GM19463 (cell line): Measurements from ENCODE around the gene MRNIP.

ENCODE experiments used
- ATAC-seq: cut with Tn5 transposase; IDR thresholded peaks from one replicate; pipeline ENCODE4 v1.9.1; 2021; ENCODE audit warnings: mild to moderate bottlenecking, moderate library complexity; ENCODE audit not compliant: unreplicated experiment

Gene MRNIP

DNA sequence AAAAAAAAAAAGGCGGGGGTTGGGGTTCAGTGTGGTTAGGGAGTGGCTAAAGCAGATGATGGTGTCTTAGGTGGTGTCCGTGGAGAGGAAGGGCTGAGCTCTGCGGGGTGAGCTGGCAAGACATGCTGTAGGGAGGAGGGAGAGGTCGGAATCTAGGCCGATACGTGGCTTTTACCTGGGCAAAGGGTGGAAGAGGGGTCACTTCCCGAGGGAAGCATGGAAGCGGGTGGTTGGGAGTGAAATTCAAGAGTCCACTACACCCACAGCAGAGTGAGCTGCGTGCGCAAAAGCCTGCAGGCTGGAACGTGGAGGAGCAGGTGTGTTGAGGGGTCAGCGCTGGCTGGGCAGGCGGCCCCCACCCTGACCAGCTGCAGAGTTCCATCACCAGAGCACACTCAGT lies 31.3 kb upstream of the MRNIP start:
- ATAC-seq = no peak

GRCh38 chr5:179887802-179888201 lies 29.2 kb upstream of the MRNIP start:
- no peak for ATAC-seq

DNA sequence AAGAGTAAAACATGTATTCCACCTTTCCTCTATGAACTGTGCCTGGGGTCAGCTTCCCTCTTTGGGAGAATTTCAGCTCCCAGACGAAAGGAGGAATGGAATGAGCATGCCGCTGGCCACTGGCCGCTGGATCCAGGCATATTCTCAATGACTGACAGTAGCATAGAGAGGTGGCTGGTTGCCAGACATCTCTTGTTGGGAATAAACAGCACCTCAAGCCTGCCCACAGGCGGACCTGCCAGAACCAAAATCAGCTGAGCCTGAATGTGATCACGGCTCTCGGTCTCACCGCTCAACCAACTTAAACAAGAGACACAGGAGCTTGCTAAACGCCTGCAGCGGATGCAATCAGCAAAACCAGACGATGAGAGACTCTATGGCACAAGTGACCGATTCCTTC lies 28.5 kb upstream of the MRNIP start:
- no peak for ATAC-seq

GRCh38 chr5:179886190-179886911 lies 27.7 kb upstream of the MRNIP start:
- no peak for ATAC-seq

DNA sequence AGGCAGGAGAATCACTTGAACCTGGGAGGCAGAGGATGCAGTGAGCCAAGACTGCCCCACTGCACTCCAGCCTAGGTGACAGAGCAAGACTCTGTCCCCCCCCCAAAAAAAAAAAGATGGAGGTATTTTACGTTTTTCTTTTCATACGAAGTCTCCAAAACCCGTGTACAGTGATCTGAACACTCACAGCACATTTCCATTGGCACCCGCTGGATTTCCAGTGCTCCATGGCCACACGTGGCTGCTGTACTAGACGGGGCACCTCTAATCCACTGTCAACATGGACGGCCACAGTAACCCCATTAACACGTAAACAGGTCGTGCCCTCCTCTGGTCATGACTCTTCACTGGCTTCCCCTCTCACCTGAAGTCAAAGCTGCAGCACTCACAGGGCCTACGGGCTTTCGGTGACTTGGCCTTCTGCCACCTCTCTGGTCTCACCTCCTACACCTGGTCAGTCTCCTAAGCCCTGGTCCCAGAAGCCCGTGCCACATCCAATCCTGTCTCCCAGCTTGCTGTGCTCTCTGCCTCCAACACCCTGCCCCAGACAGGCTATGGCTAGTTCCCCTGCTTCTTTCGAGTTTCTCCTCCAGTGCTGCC lies 27.0 kb upstream of the MRNIP start:
- ATAC-seq = no peak

DNA sequence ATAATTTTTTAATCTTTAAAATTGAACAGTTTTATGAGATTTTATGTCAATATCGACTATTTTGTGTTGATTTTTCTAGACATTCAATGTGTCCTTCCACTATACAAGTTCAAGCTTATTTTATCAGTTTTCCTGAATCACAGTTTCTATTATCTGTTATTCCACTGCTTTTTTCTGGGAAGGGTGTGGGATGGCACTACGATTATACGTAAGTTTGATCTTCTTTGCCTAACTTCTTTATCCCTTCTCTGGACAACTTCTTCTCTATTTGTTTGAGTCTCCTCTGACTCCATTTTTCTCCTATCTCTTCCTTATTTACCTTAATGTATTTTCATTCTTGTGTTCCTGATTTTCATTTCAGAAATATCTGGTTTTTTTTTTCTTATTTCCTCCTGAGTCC lies 24.5 kb upstream of the MRNIP start:
- ATAC-seq = no peak

DNA sequence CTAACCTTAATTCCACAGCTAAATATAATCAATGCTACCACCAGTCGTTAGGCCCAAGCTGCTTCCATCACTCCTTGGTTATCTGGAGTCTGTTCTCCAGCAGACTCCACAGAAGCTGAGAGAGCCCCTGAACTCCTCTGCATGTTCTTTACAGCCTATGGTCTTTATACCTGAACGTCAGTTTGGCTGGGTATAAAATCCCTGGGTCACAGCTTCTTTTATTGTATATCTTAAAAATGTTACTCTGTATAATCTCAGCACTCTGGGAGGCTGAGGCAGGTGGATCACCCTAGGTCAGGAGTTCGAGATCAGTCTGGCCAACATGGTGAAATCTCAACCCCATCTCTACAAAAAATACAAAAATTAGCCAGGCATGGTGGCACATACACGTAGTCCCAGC lies 23.7 kb upstream of the MRNIP start:
- ATAC-seq = no peak

DNA sequence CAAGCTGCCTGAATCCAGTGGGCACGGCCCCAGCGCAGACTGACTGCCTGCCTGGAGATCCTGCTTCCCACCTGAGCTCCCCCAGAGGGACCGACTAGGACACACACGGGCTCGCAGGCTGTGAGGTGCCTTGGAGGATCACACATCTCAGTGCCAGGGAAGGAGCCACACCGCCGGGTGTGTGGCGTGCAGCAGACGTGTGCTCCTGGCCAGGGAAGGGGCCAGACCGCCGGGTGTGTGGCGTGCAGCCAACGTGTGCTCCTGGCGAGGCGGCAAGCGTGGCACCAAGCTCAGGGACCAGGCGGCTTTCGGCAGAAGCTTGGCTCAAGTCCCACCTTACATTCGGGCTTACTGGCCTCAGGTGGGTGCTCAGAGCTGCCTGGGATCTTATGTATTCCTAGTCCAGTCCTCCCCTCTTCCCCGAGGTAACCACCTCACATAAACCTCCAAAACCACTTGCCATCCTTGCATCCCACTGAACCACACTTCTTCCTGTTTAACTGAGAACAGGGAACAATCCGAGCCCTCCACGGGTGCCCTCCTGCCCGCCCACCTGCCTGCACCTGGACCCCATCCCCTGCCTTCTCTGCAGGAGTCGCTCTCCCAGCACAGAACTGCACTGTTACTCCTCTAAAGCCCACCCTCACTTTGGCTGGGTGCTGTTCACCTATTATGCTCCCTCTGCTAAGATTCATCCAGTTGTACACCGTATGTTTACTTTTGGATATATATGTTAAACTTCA lies 22.4 kb upstream of the MRNIP start:
- no peak for ATAC-seq

GRCh38 chr5:179880066-179880650 lies 21.5 kb upstream of the MRNIP start:
- no peak for ATAC-seq

DNA sequence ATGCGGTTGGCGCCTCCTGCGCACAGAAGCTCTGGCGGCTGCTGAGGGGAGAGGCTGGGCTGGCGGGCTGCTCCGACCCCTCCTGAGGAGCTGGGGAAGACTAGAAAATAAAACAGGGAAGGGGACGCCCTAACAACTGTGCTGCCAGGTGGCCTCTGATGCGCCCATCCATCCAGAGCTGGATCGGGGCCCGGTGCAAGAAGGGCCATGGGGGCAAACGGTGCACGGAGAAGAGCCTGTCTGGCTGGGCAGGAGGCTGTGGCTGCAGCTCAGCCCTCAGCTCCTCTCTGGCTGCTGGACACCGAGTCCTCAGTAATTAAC lies 21.0 kb upstream of the MRNIP start:
- ATAC-seq = no peak

DNA sequence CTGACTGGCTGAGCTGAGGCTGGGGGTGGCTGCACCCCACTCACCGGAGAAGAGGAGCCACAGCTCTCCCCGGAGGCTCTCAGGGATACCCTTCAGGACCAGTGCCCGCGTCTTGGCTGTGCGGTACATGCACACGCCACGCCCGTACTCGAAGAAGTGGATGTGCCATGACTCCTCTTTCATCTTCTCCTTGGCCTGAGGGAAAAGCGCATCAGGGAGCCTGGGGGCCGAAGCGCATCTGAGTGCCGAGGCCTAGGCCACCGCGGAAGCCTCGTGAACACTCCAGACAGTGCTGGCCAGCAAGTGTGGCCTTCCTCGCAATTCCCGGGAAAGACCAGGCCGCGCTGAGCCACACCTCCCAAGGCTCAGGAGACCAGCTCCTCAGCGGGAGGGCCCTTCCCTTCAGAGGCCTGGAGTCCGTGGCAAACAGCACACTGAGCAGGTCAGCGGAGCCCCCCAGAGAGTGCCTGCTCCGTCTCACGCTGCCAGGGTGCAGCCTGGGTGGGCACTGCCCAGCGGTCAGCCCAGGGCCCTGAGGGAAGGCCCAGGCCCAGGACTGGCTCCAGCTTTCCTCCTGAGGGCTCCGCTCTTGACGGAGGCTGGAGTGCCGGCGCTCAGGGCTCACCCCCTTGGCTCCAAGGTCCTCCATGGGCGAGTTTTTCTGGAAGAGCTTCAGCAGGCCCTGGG lies 20.5 kb upstream of the MRNIP start:
- no peak for ATAC-seq

DNA sequence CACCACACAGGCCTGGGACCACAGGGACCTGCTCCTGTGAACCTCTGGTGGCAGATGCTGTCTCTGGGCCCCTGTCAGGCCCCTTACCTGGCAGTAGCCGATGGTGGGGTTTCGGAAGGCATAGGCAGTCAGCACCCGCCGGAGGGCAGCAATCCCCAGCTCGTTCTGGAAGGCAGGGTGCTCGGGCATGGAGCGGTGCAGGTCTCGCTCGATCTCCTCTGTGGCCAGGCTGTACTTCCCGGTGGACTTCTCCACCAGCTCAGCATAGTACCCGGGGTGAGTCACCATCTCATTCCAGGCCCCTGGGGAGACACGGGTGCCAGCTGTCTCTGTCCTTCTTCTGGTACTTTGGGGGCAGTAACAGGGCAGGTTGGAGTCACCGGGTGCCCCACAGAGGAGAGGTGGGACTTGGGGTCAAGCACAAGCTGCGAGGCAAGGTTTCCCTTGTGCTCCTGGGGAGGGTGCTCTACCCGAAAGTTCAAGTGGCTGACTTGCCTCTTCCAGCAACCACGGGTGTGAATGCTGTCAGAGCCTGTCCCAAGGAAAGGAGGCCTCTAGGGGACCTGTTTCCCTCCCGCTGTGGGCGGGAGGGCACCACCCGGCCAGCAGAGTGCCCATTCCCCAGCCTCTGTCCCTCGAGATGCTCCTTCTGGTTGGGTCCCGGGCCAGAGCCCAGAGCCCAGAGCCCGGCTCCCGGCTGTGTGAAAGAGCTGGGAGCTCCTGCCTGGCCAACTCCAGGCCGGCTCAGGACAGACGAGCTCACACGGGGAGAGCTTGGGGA lies 19.8 kb upstream of the MRNIP start:
- no peak for ATAC-seq

- ATAC-seq = no peak
Measured at GRCh38 chr5:179876610-179876952, 18.0 kb upstream of the MRNIP start.

GRCh38 chr5:179875741-179876609 lies 17.4 kb upstream of the MRNIP start:
- no peak for ATAC-seq

GRCh38 chr5:179874536-179875292 lies 16.1 kb upstream of the MRNIP start:
- no peak for ATAC-seq

GRCh38 chr5:179874136-179874535 lies 15.5 kb upstream of the MRNIP start:
- no peak for ATAC-seq

DNA sequence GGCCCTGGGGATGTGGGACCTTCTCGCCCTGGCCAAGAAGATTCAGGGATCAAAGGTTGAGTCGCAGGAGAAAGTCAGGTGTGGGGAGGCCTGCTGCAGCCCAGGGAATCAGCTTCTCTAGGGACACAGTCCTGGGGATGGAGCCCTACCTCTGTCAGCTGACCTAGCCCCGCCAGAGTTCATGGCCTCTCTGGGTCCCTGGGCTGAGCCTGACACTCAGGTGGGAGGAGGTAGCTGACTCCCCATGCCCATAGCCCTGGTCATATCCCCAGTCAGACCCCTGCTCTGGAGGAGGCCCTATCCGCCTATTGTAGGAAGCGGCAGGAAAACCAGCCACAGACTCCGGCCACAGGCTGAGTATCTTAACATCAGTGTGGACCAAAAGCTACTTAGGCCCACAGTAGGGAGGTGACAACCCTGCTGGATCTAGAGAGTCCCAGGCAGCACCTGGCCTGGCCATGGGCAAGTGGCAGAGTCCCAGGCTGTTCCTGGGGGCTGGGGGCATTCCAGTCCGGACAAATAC lies 15.0 kb upstream of the MRNIP start:
- no peak for ATAC-seq

DNA sequence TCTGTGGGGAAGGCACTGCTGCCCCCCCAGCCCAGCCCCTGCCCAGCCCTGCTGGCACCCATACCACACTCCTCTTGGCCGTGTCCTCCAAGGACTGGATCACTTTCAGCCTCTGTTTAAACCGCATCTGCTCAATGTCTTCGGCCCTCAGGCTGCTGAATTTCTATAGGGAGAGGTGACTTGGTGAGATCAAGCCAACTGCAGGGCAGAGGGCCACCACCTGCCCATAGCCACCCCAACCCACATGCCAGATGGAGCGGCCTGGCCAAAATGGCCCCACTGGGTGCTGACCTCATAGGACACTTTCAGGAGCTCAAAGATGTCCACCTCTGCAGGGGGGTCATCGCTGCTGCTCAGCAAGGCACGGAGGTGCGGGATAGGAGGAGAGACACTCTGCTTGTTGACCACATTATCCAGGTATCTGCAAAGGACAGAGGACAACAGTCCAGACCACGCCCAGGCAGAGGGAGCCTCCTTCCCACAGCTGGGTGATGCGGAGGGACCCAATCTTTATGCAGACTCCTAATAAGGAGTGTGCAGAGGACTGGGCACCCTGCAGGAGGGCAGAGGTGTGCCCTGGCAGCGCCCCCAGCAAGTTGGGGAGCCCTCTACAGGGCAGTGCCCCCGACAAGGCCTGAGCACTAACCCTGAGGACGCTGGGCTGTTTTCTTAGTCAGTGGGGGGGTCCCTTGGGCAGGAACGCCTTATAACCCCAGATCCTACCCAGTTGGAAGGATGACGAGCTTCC lies 14.4 kb upstream of the MRNIP start:
- ATAC-seq = no peak
